ENCODE measurements around the gene DST. TPM values are rescaled to one million over a fixed set of nuclear protein-coding genes. Genes with fewer than 3 reads are reported as not detected.

DST gene
- polyA plus RNA-seq, 1 of the 3 experiments (the other 2 are of a cell fraction): 64.3 TPM

- Histone ChIP-seq H3K36me3 (replicated peaks in 1 of 2; ENCODE audit: control insufficient read depth in 1 of 2, insufficient read depth in 2 of 2, low read length in 1 of 2) (peaks cover 74 to 81% of the 10 kb centered on the region in 2 experiments), H3K27ac (ENCODE audit: low read depth in 2 of 2, low read length in 1 of 2) (no peak overlapping the region; a peak in 1 of 4 replicates), H4K20me1 (ENCODE audit: insufficient read depth) (peaks cover 4% of the 10 kb centered on the region; the same call in 1 of the 2 replicates), H3K4me2 (no peak overlapping the region), H3F3A (replicated peaks; ENCODE audit: insufficient read depth) (peaks cover 37% of the 10 kb centered on the region), H3K27me3 (ENCODE audit: insufficient read depth) (no peaks in the 10 kb centered on the region), H3K9me2 (no peaks in the 10 kb centered on the region), H3K79me2 (ENCODE audit: insufficient read depth) (peaks cover 12% of the 10 kb centered on the region), H3K9ac (no peak overlapping the region), H3K4me1 (ENCODE audit: control insufficient read depth in 1 of 2, insufficient read depth in 2 of 2, low read depth in 1 of 2, low read length in 1 of 2) (peaks cover 4 to 12% of the 10 kb centered on the region in 2 experiments), H2AFZ (ENCODE audit: low read depth) (no peak overlapping the region), H3K9me3 (no peaks in the 10 kb centered on the region), H3K4me3 (ENCODE audit: low read depth in 2 of 2, low read length in 1 of 2) (no peak overlapping the region)
- WGBS (ENCODE audit: low lambda C conversion rate): 77% methylated on average over 5 of the region's 5 CpGs
- CTCF ChIA-PET: no interaction called here
- TF ChIP-seq GATA2 (CRISPR knock-in tag; IDR thresholded peaks at IDR 0.05) (no peak), IRF3 (IDR thresholded peaks at IDR 0.05; ENCODE audit: low read depth, low read length) (no peak), TAF1 (IDR thresholded peaks at IDR 0.05; ENCODE audit: borderline replicate concordance, low read depth, low read length) (no peak), YY1 (IDR thresholded peaks at IDR 0.05; ENCODE audit: low read depth) (no peak), NRF1 (IDR thresholded peaks at IDR 0.05; ENCODE audit: low read depth, low read length) (no peak), RCOR1 (IDR thresholded peaks at IDR 0.05; ENCODE audit: low read length) (no peak)
- POLR2A ChIA-PET: no interaction called here
- no peak for DNase-seq
These were observed 160.7 kb downstream of the DST start for GRCh38 chr6:56481957-56482356.

DNA sequence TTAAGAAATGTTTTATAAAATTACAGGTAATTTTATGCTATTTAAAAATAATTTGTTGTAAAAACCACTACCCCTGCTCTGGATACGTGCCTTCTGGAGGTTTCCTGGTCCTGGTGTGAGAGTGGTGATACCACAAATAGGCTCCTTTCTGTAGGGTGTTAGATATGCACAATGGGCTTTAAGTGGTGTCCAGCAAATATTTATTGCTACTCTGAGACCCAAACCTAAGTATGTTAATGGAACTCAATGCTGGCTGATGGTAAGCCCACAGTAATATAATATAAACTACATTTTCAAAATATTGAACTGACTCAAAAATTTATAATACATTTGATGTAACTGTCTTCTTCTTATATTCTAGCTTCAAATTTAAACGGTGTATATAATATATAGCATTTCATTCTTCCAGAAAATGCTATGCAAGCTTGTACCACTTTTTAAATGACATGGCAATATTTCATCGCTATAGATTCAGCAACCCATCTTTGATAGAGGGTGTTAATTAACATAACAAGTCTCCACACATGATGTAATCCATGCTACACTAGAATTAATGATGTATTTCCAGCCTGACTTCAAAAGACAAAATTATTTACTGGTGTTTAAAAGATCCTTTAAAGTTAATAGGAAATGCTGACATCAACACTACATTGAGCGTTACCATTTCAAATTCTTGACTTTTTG, 161.9 kb downstream of the DST start:
- H3K27me3 ChIP-seq (ENCODE audit: insufficient read depth): no peaks in the 10 kb centered on the region
- H3K9me2 ChIP-seq: no peaks in the 10 kb centered on the region
- H4K20me1 ChIP-seq (ENCODE audit: insufficient read depth): peaks cover 6% of the 10 kb centered on the region; the same call in 1 of the 2 replicates
- H3K4me1 ChIP-seq (ENCODE audit: control insufficient read depth in 1 of 2, insufficient read depth in 2 of 2, low read depth in 1 of 2, low read length in 1 of 2): peaks cover 12% of the 10 kb centered on the region in 2 experiments
- H3F3A ChIP-seq (replicated peaks; ENCODE audit: insufficient read depth): peaks cover 31% of the 10 kb centered on the region
- DNase-seq: no peak
- POLR2A ChIA-PET: no interaction called here
- H3K27ac ChIP-seq (ENCODE audit: low read depth in 2 of 2, low read length in 1 of 2): peak overlapping the region in 1 of 2 experiments; percentile 43; a peak in 2 of 4 replicates
- H3K4me2 ChIP-seq: no peak overlapping the region
- H3K9ac ChIP-seq: no peak overlapping the region
- H3K4me3 ChIP-seq (ENCODE audit: low read depth in 2 of 2, low read length in 1 of 2): no peak overlapping the region
- CTCF ChIA-PET: interaction anchor here (0.8 kb wide), 1 partner anchor 112 kb away, joined by 3 read pairs; no protein-coding TSS in a partner anchor
- 90% methylated on average over 4 of the region's 4 CpGs for WGBS (ENCODE audit: low lambda C conversion rate)
- peaks cover 16% of the 10 kb centered on the region for H3K79me2 ChIP-seq (ENCODE audit: insufficient read depth)
- TF ChIP-seq JUND (IDR thresholded peaks at IDR 0.05) (no peak), RCOR1 (IDR thresholded peaks at IDR 0.05; ENCODE audit: low read length) (no peak), USF1 (IDR thresholded peaks at IDR 0.05; ENCODE audit: borderline replicate concordance, low read depth) (no peak), YY1 (IDR thresholded peaks at IDR 0.05; ENCODE audit: low read depth) (no peak), SIN3A (IDR thresholded peaks at IDR 0.05; ENCODE audit: borderline replicate concordance, low read depth, low read length) (no peak), ELF1 (IDR thresholded peaks at IDR 0.05) (no peak), EP300 (IDR thresholded peaks at IDR 0.05; ENCODE audit: borderline replicate concordance in 1 of 2, low read depth in 1 of 2, low read length in 1 of 2) (no peak), RXRA (IDR thresholded peaks at IDR 0.05; ENCODE audit: borderline replicate concordance, low read depth) (no peak), SMC3 (IDR thresholded peaks at IDR 0.05; ENCODE audit: low read depth, low read length) (no peak), TAF1 (IDR thresholded peaks at IDR 0.05; ENCODE audit: borderline replicate concordance, low read depth, low read length) (no peak), GABPA (IDR thresholded peaks at IDR 0.05; ENCODE audit: low read depth) (no peak), TCF12 (IDR thresholded peaks at IDR 0.05) (no peak), MXI1 (IDR thresholded peaks at IDR 0.05; ENCODE audit: low read depth, low read length) (no peak), RFX5 (IDR thresholded peaks at IDR 0.05; ENCODE audit: low read length) (no peak)
- TF ChIP-seq, protein P1, sequence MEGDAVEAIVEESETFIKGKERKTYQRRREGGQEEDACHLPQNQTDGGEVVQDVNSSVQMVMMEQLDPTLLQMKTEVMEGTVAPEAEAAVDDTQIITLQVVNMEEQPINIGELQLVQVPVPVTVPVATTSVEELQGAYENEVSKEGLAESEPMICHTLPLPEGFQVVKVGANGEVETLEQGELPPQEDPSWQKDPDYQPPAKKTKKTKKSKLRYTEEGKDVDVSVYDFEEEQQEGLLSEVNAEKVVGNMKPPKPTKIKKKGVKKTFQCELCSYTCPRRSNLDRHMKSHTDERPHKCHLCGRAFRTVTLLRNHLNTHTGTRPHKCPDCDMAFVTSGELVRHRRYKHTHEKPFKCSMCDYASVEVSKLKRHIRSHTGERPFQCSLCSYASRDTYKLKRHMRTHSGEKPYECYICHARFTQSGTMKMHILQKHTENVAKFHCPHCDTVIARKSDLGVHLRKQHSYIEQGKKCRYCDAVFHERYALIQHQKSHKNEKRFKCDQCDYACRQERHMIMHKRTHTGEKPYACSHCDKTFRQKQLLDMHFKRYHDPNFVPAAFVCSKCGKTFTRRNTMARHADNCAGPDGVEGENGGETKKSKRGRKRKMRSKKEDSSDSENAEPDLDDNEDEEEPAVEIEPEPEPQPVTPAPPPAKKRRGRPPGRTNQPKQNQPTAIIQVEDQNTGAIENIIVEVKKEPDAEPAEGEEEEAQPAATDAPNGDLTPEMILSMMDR (IDR thresholded peaks at IDR 0.05): no peak
- H3K36me3 ChIP-seq (replicated peaks in 1 of 2; ENCODE audit: control insufficient read depth in 1 of 2, insufficient read depth in 2 of 2, low read length in 1 of 2): peaks cover 74 to 85% of the 10 kb centered on the region in 2 experiments
- H3K9me3 ChIP-seq: no peaks in the 10 kb centered on the region
- no peak overlapping the region for H2AFZ ChIP-seq (ENCODE audit: low read depth)

Data from SK-N-SH (cell line).